Erythroblast (primary cell): Measurements from ENCODE around the gene INTS11.

Experiments
- GATA1 ChIP-seq: IDR thresholded peaks from 2 replicates; pipeline ENCODE4 v1.6.1; 2011; ENCODE audit warnings: low read depth, mild to moderate bottlenecking, control low read depth, low read length, moderate library complexity
- POLR2A ChIP-seq: IDR thresholded peaks from 2 replicates; pipeline ENCODE4 v1.6.1; 2011; ENCODE audit warnings: mild to moderate bottlenecking, low read length

DNA sequence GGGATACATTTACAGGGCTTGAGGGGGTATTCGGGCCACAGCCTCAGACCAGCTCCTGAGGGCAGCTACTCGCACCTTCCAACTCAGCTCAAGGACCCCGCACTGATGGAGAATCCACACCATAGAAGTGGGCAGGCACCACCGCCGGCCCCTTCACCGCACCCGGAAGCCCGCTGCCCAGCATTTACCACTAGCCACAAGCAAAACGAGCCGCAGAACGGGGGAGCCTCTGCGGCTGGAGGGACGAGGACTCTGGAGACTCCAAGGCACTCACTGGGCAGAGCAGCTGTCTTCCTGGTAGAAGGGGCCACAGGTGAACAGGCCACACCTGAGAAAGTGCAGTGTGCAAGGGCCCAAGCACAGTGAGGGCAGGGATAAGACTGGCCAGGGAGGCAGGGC is 56.2 kb downstream of the INTS11 start:
- TF ChIP-seq POLR2A = peak; percentile 11
- no peak for TF ChIP-seq GATA1
